OCI-LY1 (cell line): Measurements from ENCODE around the gene COA5.

Source experiments
- CTCF ChIP-seq: fragments of 200-600 bp; sonication (generic), shearing (Covaris generic); IDR thresholded peaks from 2 replicates; pipeline ENCODE4 v1.5.1; 2017; ENCODE audit warnings: mild to moderate bottlenecking, antibody characterized with exemption, low read length, moderate library complexity, mixed read lengths
- EZH2 ChIP-seq: fragments of 200-600 bp; sonication (generic), shearing (Covaris generic); IDR thresholded peaks from 2 replicates; pipeline ENCODE4 v1.8.0; 2017; ENCODE audit warnings: borderline replicate concordance, mixed run types, mild to moderate bottlenecking, antibody characterized with exemption, low read length, moderate library complexity, mixed read lengths

GRCh38 chr2:98561902-98562695, 46.2 kb downstream of the COA5 start:
- TF ChIP-seq CTCF: no peak
- TF ChIP-seq EZH2: no peak
